ENCODE data around the gene AKAP12.

DNA sequence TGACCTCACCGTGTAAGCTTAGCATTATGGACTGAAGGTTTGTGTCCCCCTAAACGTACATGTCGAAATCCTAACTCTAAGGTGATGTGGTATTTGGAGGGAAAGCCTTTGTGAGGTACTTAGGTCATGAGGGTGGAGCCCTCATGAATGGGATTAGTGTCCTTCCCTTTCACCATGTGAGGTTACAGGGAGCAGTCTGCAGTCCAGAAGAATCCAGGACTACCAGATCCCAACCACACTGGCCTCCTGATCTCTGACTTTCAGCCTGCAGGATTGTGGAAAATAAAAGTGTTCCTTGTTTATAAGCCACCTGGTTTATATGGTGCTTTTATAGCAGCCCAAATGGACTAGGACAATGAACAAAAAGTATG is 78.2 kb downstream of the AKAP12 start:
- TF ChIP-seq, protein P1, sequence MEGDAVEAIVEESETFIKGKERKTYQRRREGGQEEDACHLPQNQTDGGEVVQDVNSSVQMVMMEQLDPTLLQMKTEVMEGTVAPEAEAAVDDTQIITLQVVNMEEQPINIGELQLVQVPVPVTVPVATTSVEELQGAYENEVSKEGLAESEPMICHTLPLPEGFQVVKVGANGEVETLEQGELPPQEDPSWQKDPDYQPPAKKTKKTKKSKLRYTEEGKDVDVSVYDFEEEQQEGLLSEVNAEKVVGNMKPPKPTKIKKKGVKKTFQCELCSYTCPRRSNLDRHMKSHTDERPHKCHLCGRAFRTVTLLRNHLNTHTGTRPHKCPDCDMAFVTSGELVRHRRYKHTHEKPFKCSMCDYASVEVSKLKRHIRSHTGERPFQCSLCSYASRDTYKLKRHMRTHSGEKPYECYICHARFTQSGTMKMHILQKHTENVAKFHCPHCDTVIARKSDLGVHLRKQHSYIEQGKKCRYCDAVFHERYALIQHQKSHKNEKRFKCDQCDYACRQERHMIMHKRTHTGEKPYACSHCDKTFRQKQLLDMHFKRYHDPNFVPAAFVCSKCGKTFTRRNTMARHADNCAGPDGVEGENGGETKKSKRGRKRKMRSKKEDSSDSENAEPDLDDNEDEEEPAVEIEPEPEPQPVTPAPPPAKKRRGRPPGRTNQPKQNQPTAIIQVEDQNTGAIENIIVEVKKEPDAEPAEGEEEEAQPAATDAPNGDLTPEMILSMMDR (IDR thresholded peaks at IDR 0.05; ENCODE audit: low read depth, low read length, poor library complexity, severe bottlenecking), result no peak
- no peak for TF ChIP-seq EZH2phosphoT487 (IDR thresholded peaks at IDR 0.05; ENCODE audit: borderline replicate concordance, low read length)

All from DOHH2 (cell line).